SK-N-SH treated with all-trans-retinoic acid at 6 μM for 48 hours (cell line): ENCODE data around the gene KIAA1671.

Source experiments
- CREB5 ChIP-seq: fragments of 250-450 bp; sonication (Bioruptor Pico); IDR thresholded peaks from 2 replicates; pipeline ENCODE4 v1.5.1; 2020; ENCODE audit warnings: low read depth, mild to moderate bottlenecking, moderate library complexity
- GLIS3 ChIP-seq: fragments of 250-450 bp; sonication (Bioruptor Pico); IDR thresholded peaks from 2 replicates; pipeline ENCODE4 v1.5.0; 2020; ENCODE audit warnings: mild to moderate bottlenecking, moderate library complexity
- PATZ1 ChIP-seq: fragments of 250-450 bp; sonication (Bioruptor Pico); IDR thresholded peaks from 2 replicates; pipeline ENCODE4 v1.8.0; 2020; ENCODE audit warnings: mild to moderate bottlenecking, moderate library complexity, borderline replicate concordance
- RARB ChIP-seq: fragments of 250-450 bp; sonication (Bioruptor Pico); IDR thresholded peaks from 2 replicates; pipeline ENCODE4 v1.8.0; 2021; ENCODE audit warnings: mild to moderate bottlenecking, moderate library complexity
- SNAI2 ChIP-seq: fragments of 250-450 bp; sonication (Bioruptor Pico); IDR thresholded peaks from 2 replicates; pipeline ENCODE4 v1.5.0; 2020; ENCODE audit warnings: mild to moderate bottlenecking, moderate library complexity
- TOX ChIP-seq: fragments of 250-450 bp; sonication (Bioruptor Pico); IDR thresholded peaks from 2 replicates; pipeline ENCODE4 v1.8.0; 2021; ENCODE audit warnings: mild to moderate bottlenecking, moderate library complexity, borderline replicate concordance
- ZFP30 ChIP-seq: fragments of 450-650 bp; formaldehyde crosslinking; IDR thresholded peaks from 2 replicates; pipeline ENCODE4 v1.5.0; 2022; ENCODE audit warnings: mild to moderate bottlenecking, moderate library complexity

DNA sequence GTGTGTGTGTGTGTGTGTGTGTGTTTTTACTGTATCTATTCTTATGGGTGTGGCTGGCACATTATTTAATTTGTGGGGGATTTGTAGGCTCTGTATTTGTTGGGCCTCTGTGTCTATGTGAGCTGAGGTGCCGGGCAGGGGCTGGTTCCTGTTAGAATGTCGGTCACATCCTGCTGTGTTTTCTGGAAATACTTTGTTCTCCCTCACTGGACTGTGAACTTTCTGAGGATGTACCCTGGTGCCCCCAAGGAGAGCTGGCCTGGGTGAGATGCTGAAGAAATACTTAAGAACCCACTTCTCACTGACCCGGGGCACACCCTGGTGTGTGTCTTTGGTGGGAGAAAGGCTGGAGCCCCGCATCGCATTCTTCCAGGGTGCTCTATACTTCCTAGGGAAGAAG is 28.6 kb downstream of the KIAA1671 start:
- TF ChIP-seq GLIS3 (CRISPR knock-in tag) (no peak), PATZ1 (CRISPR knock-in tag) (no peak), RARB (CRISPR knock-in tag) (no peak), TOX (no peak), CREB5 (CRISPR knock-in tag) (no peak), ZFP30 (no peak), SNAI2 (CRISPR knock-in tag) (no peak)
